HUES6 (cell line): ENCODE results near the gene LRPPRC.
"Not testable (repeated sequence)": the region's sequence is repeated elsewhere in the genome, so short reads cannot be mapped to it uniquely, and the experiment has no call there.

Experiments used
- H3K27ac ChIP-seq: 2 replicates; pipeline ENCODE4 v1.7.0; 2013; ENCODE audit warnings: low read depth, mild to moderate bottlenecking, low read length, inconsistent platforms
- H3K27me3 ChIP-seq: 2 replicates; pipeline ENCODE4 v1.6.1; 2013; ENCODE audit warnings: low read length; ENCODE audit not compliant: control insufficient read depth, insufficient read depth
- H3K36me3 ChIP-seq: 2 replicates; pipeline ENCODE4 v1.6.1; 2013; ENCODE audit warnings: low read length; ENCODE audit not compliant: control insufficient read depth, insufficient read depth
- H3K4me1 ChIP-seq: 2 replicates; pipeline ENCODE4 v1.6.1; 2013; ENCODE audit warnings: low read length; ENCODE audit not compliant: control insufficient read depth, insufficient read depth
- H3K4me3 ChIP-seq: 2 replicates; pipeline ENCODE4 v1.5.1; 2013; ENCODE audit warnings: low read depth, low read length
- H3K9ac ChIP-seq: one replicate; pipeline ENCODE4 v1.6.1; 2013; ENCODE audit warnings: mild to moderate bottlenecking, low read length
- H3K9me3 ChIP-seq: 2 replicates; pipeline ENCODE4 v1.6.1; 2013; ENCODE audit warnings: low read depth, low read length; ENCODE audit not compliant: control insufficient read depth, insufficient read depth

The LRPPRC gene

GRCh38 chr2:43995733-43996533, at the start of gene LRPPRC:
Gene LRPPRC (minus strand): TSS chr2:43995989. CDS start chr2:43995947, 42 bp downstream.
- Histone ChIP-seq H3K36me3 (peaks cover 40% of the 10 kb centered on the region), H3K9me3 (no peaks in the 10 kb centered on the region), H3K27ac (peak within 1 kb of the TSS; percentile 99), H3K4me3 (peak within 1 kb of the TSS; percentile 100), H3K4me1 (peaks cover 9% of the 10 kb centered on the region; the same call in 1 of the 2 replicates), H3K9ac (peak within 1 kb of the TSS; percentile 95), H3K27me3 (no peaks in the 10 kb centered on the region)

- Histone ChIP-seq H3K27ac (no peak overlapping the region), H3K9me3 (peaks cover 5% of the 10 kb centered on the region), H3K4me3 (no peak overlapping the region), H3K9ac (no peak overlapping the region), H3K27me3 (no peaks in the 10 kb centered on the region), H3K36me3 (no peaks in the 10 kb centered on the region), H3K4me1 (peaks cover 4% of the 10 kb centered on the region)
Measured at GRCh38 chr2:44045061-44045460, 49.3 kb upstream of the LRPPRC start.

- H3K27me3 ChIP-seq: no peaks in the 10 kb centered on the region
- peaks cover 4% of the 10 kb centered on the region for H3K4me1 ChIP-seq
- H3K9me3 ChIP-seq: peaks cover 5% of the 10 kb centered on the region
- H3K4me3 ChIP-seq: no peak overlapping the region
- H3K9ac ChIP-seq: no peak overlapping the region
- H3K36me3 ChIP-seq: no peaks in the 10 kb centered on the region
- H3K27ac ChIP-seq: no peak overlapping the region
Measured at GRCh38 chr2:44044281-44044720, 48.5 kb upstream of the LRPPRC start.

GRCh38 chr2:44040365-44040764, 44.6 kb upstream of the LRPPRC start:
- no peak overlapping the region for H3K9ac ChIP-seq
- H3K27ac ChIP-seq: no peak overlapping the region
- no peaks in the 10 kb centered on the region for H3K36me3 ChIP-seq
- no peaks in the 10 kb centered on the region for H3K9me3 ChIP-seq
- no peak overlapping the region for H3K4me3 ChIP-seq
- H3K4me1 ChIP-seq: peaks cover 4% of the 10 kb centered on the region
- no peaks in the 10 kb centered on the region for H3K27me3 ChIP-seq

DNA sequence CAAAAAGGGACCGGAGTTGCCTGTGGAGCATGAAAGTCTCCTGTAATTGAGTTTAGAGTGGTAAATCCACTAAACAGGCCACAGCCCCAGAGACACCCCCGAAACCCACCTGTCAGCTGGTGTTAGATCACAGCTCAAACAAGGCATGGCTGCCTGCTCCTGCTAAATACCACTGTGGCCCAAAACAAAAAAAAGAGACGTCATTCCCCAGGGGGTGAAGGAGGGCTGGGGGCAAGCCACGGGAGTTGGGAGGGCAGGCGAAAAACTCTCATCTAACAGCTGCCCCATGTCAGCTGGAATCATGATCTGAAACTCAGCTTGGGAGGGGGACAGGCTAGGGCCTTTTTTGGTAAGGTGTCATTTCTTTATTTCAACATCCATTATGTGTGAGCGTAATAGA, 42.5 kb upstream of the LRPPRC start:
- Histone ChIP-seq H3K27ac (no peak overlapping the region), H3K4me1 (no peaks in the 10 kb centered on the region), H3K9ac (no peak overlapping the region), H3K9me3 (no peaks in the 10 kb centered on the region), H3K36me3 (no peaks in the 10 kb centered on the region), H3K4me3 (no peak overlapping the region), H3K27me3 (no peaks in the 10 kb centered on the region)

GRCh38 chr2:44037221-44037620, 41.4 kb upstream of the LRPPRC start:
- H3K27me3 ChIP-seq: no peaks in the 10 kb centered on the region
- no peak overlapping the region for H3K27ac ChIP-seq
- no peaks in the 10 kb centered on the region for H3K4me1 ChIP-seq
- no peaks in the 10 kb centered on the region for H3K36me3 ChIP-seq
- H3K9ac ChIP-seq: no peak overlapping the region
- no peaks in the 10 kb centered on the region for H3K9me3 ChIP-seq
- no peak overlapping the region for H3K4me3 ChIP-seq

- H3K27me3 ChIP-seq: no peaks in the 10 kb centered on the region
- no peak overlapping the region for H3K27ac ChIP-seq
- H3K4me3 ChIP-seq: no peak overlapping the region
- H3K9ac ChIP-seq: no peak overlapping the region
- H3K36me3 ChIP-seq: no peaks in the 10 kb centered on the region
- H3K9me3 ChIP-seq: no peaks in the 10 kb centered on the region
- H3K4me1 ChIP-seq: no peaks in the 10 kb centered on the region
Measured at GRCh38 chr2:44033947-44034346, 38.2 kb upstream of the LRPPRC start.

DNA sequence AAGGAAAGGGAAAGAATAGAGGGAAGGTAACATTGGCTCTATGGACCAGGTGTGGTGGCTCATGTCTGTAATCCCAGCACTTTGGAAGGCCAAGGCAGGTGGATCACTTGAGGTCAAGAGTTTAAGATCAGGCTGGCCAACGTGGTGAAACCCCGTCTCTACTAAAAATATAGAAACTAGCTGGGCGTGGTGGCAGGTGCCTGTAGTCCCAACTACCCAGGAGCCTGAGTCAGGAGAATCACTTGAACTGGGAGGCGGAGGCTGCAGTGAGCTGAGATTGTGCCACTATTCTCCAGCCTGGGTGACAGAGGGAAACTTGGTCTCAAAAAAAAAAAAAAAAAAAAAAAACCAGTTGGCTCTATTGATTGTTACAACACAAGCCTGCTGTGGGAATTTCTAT, 31.3 kb upstream of the LRPPRC start:
- H3K4me1 ChIP-seq, H3K36me3 ChIP-seq, H3K27ac ChIP-seq, H3K4me3 ChIP-seq, H3K9me3 ChIP-seq, H3K9ac ChIP-seq, H3K27me3 ChIP-seq: not testable (repeated sequence)

- H3K4me3 ChIP-seq: no peak overlapping the region
- H3K36me3 ChIP-seq: no peaks in the 10 kb centered on the region
- H3K27ac ChIP-seq: no peak overlapping the region
- no peak overlapping the region for H3K9ac ChIP-seq
- no peaks in the 10 kb centered on the region for H3K4me1 ChIP-seq
- H3K9me3 ChIP-seq: no peaks in the 10 kb centered on the region
- no peaks in the 10 kb centered on the region for H3K27me3 ChIP-seq
Measured at GRCh38 chr2:44016282-44016681, 20.5 kb upstream of the LRPPRC start.

DNA sequence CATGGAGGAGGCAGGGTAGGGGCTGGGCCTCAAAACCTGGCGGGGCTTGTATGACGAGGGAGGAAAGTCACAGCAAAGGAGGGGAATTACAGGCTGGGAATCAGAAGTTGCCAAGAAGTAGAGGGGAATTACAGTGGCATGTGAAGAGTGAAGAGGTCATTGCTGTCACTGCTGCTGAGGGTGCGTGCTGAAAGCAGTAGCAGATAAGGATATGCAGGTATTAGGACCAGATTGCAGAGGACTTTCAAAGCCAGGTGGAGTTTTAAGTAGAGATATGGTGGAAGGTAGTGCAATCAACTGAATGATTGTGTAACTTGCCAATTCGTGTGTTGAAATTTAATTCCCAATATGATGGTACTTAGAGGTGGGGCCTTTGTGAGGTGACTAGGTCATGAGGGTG, 19.4 kb upstream of the LRPPRC start:
- H3K27ac ChIP-seq: no peak overlapping the region
- H3K4me1 ChIP-seq: no peaks in the 10 kb centered on the region
- H3K9me3 ChIP-seq: no peaks in the 10 kb centered on the region
- no peak overlapping the region for H3K9ac ChIP-seq
- no peak overlapping the region for H3K4me3 ChIP-seq
- no peaks in the 10 kb centered on the region for H3K27me3 ChIP-seq
- no peaks in the 10 kb centered on the region for H3K36me3 ChIP-seq

DNA sequence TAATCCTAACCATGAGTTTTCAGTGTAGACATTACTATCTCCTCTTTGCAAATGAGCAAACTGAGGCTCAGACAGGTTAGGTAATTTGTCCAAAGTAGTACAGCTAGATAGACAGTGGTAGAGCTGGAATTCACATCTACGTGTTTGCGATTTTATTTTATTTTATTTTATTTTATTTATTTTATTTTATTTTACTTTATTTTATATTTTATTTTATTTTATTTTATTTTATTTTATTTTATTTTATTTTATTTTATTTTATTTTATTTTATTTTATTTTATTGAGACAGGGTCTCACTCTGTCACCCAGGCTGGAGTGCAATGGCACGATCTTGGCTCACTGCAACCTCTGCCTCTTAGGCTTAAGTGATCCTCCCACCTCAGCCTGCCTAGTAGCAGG, 17.4 kb upstream of the LRPPRC start:
- not testable (repeated sequence) for H3K9ac ChIP-seq, H3K4me1 ChIP-seq, H3K4me3 ChIP-seq, H3K27me3 ChIP-seq, H3K9me3 ChIP-seq, H3K36me3 ChIP-seq, H3K27ac ChIP-seq
